Measurements from ENCODE around the gene DEFB132. TPM values are rescaled to one million over a fixed set of nuclear protein-coding genes. Genes with fewer than 3 reads are reported as not detected.

Gene DEFB132
- total and polyA plus RNA-seq, 2 donors (not counting 3 experiments of a cell fraction or from before 2014, with no cell fraction given): not detected

DNA sequence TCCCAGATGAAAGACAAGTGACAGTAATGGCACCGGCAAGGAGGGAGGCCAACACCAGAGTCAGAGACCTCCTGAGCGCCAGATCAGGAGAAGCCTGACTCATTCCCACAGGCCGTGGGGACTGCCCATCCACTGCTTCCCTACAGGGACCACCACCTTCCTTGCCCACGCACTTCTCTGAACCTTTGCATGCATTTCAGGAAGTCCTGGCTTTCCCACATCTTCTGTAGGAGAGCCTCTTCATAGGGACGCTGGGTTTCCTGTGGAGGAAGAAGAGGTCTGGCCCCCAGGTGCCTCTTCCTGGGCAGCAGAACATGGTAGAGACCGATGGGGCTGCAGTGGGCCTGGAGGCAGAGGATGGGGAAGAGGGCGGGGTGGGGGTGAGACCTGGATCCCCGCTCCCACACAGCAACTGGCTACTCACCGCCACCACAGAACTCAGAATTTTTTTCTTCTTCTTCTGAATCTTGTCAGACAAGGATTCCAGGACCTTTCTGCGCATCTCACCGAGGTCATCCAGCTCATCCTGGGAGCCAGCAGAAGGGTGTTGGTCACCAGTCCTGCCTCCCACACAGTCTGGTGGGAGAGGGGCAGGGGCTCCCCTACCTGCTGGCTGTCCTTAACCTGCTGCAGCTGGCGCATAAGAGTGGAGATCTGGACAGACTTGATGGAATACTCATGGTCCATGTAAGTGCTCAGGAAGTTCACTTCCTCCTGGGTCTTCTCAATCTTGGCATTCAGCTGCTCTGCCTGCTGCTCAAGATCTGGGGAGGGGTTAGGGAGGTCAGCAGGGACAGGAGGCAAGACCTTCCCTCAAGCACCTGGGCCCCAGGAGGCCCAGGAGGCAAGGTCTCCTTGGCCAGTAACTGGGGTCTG, 19.3 kb downstream of the DEFB132 start:
- Histone ChIP-seq H3K4me2 (ENCODE audit: insufficient read depth, low read length) (no peak overlapping the region), H3K4me1 (ENCODE audit: control insufficient read depth, extremely low read depth, insufficient read depth, low read length) (no peaks in the 10 kb centered on the region), H3K9me1 (replicated peaks; ENCODE audit: control insufficient read depth, extremely low read depth, insufficient read depth, low read length) (no peaks in the 10 kb centered on the region), H3K9ac (replicated peaks; ENCODE audit: extremely low read depth, insufficient read depth, low read length) (no peak overlapping the region), H2AFZ (ENCODE audit: low read depth, low read length) (no peak overlapping the region), H4K20me1 (replicated peaks; ENCODE audit: control insufficient read depth, extremely low read depth, insufficient read depth, low read length) (no peaks in the 10 kb centered on the region), H3K9me3 (replicated peaks; ENCODE audit: control insufficient read depth, insufficient read depth, low read length) (no peaks in the 10 kb centered on the region), H3K36me3 (ENCODE audit: control insufficient read depth in 2 of 2, extremely low read depth in 1 of 2, insufficient read depth in 2 of 2, low read length in 2 of 2) (peaks cover 0 to 36% of the 10 kb centered on the region in 2 experiments), H3K4me3 (replicated peaks in 1 of 3; ENCODE audit: insufficient read depth in 1 of 3, low read depth in 1 of 3, low read length in 3 of 3) (no peak overlapping the region), H3K79me2 (ENCODE audit: control insufficient read depth, insufficient read depth, low read length) (no peaks in the 10 kb centered on the region), H3K27ac (ENCODE audit: insufficient read depth, low read depth, low read length) (no peak overlapping the region), H3K27me3 (ENCODE audit: control insufficient read depth in 2 of 2, insufficient read depth in 2 of 2, low read length in 2 of 2) (no peaks in the 10 kb centered on the region)
- FAIRE-seq: no peak
- DNase-seq (ENCODE audit: low read depth, low spot score): no peak
- dilution Hi-C loops (cut with MboI; ENCODE audit: extremely low pct_ligation_motif_present, low sequenced_read_pairs) (no loop called here), intact Hi-C loops (cut with micrococcal nuclease) (no loop called here)
- CTCF ChIA-PET: interaction anchor here (3.3 kb wide), 1 partner anchor 53 kb away, joined by 22 read pairs; no protein-coding TSS in a partner anchor
- TF ChIP-seq, protein P1, sequence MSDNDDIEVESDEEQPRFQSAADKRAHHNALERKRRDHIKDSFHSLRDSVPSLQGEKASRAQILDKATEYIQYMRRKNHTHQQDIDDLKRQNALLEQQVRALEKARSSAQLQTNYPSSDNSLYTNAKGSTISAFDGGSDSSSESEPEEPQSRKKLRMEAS (IDR thresholded peaks at IDR 0.05; ENCODE audit: insufficient read depth, insufficient read length): no peak
- TF ChIP-seq FOS (IDR thresholded peaks at IDR 0.05; ENCODE audit: borderline replicate concordance, insufficient read depth, low read length): no peak
- TF ChIP-seq JUN (IDR thresholded peaks at IDR 0.05; ENCODE audit: borderline replicate concordance, insufficient read depth, insufficient read length, low read depth): no peak
- TF ChIP-seq EZH2 (IDR thresholded peaks at IDR 0.05; ENCODE audit: borderline replicate concordance, low read depth, low read length, severe bottlenecking): no peak
- TF ChIP-seq, protein P2, sequence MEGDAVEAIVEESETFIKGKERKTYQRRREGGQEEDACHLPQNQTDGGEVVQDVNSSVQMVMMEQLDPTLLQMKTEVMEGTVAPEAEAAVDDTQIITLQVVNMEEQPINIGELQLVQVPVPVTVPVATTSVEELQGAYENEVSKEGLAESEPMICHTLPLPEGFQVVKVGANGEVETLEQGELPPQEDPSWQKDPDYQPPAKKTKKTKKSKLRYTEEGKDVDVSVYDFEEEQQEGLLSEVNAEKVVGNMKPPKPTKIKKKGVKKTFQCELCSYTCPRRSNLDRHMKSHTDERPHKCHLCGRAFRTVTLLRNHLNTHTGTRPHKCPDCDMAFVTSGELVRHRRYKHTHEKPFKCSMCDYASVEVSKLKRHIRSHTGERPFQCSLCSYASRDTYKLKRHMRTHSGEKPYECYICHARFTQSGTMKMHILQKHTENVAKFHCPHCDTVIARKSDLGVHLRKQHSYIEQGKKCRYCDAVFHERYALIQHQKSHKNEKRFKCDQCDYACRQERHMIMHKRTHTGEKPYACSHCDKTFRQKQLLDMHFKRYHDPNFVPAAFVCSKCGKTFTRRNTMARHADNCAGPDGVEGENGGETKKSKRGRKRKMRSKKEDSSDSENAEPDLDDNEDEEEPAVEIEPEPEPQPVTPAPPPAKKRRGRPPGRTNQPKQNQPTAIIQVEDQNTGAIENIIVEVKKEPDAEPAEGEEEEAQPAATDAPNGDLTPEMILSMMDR (IDR thresholded peaks at IDR 0.05; ENCODE audit: extremely low read depth in 1 of 2, insufficient read depth in 1 of 2, low read depth in 1 of 2, low read length in 2 of 2): no peak
- TF ChIP-seq MYC (IDR thresholded peaks at IDR 0.05; ENCODE audit: low read depth, low read length): no peak
- TF ChIP-seq POLR2AphosphoS5 (IDR thresholded peaks at IDR 0.05; ENCODE audit: insufficient read depth, low read depth, low read length): no peak
- no peak for TF ChIP-seq GATA2 (IDR thresholded peaks at IDR 0.05; ENCODE audit: insufficient read depth, insufficient read length, low read depth, low read length)
- no peak for TF ChIP-seq POLR2A (IDR thresholded peaks at IDR 0.05; ENCODE audit: low read depth, low read length)
- POLR2A ChIA-PET: interaction anchor here (0.6 kb wide), 1 partner anchor 81 kb away, joined by 5 read pairs; no protein-coding TSS in a partner anchor
- BruUV-seq (replicated peaks): no TSS peak

Data from endothelial cell of umbilical vein (primary cell).